ENCODE results near the gene MYBPHL.
A peak's percentile ranks its signal among the peaks of the same experiment; 100 is the strongest.
"Not testable (repeated sequence)": the region's sequence is repeated elsewhere in the genome, so short reads cannot be mapped to it uniquely, and the experiment has no call there.

Gene MYBPHL

GRCh38 chr1:109305991-109306390, 820 bp downstream of the MYBPHL start:
- peak; percentile 43 for DNase-seq

GRCh38 chr1:109304226-109304920, 2.4 kb downstream of the MYBPHL start:
- no peak for DNase-seq

GRCh38 chr1:109301874-109302273, 4.9 kb downstream of the MYBPHL start:
- DNase-seq = no peak

- DNase-seq = no peak
Observed at GRCh38 chr1:109300650-109301151, 6.1 kb downstream of the MYBPHL start.

- DNase-seq = no peak
Observed at GRCh38 chr1:109299558-109300343, 7.1 kb downstream of the MYBPHL start.

- no peak for DNase-seq
Observed at GRCh38 chr1:109298666-109299557, 7.9 kb downstream of the MYBPHL start.

- DNase-seq = no peak
Observed at GRCh38 chr1:109296782-109297181, 10.0 kb downstream of the MYBPHL start.

- DNase-seq = peak; percentile 97
Observed at GRCh38 chr1:109295712-109296415, 10.9 kb downstream of the MYBPHL start.

GRCh38 chr1:109294481-109294880, 12.3 kb downstream of the MYBPHL start:
- DNase-seq = no peak

- DNase-seq = peak; percentile 13
Observed at GRCh38 chr1:109293026-109293425, 13.8 kb downstream of the MYBPHL start.

GRCh38 chr1:109292364-109292763, 14.4 kb downstream of the MYBPHL start:
- no peak for DNase-seq

- DNase-seq = no peak
Observed at GRCh38 chr1:109290998-109291397, 15.8 kb downstream of the MYBPHL start.

GRCh38 chr1:109290137-109290536, 16.7 kb downstream of the MYBPHL start:
- DNase-seq = no peak

- not testable (repeated sequence) for DNase-seq
Observed at GRCh38 chr1:109286762-109287161, 20.0 kb downstream of the MYBPHL start.

- DNase-seq = no peak
Observed at GRCh38 chr1:109283748-109284600, 22.8 kb downstream of the MYBPHL start.

- DNase-seq = peak; percentile 99
Observed at GRCh38 chr1:109282952-109283747, 23.7 kb downstream of the MYBPHL start, which contains the start of gene PSRC1. PSRC1 (minus strand) TSS chr1:109283145.

GRCh38 chr1:109282497-109282951, 24.3 kb downstream of the MYBPHL start:
- no peak for DNase-seq

- DNase-seq = peak; percentile 36
Observed at GRCh38 chr1:109281680-109282496, 24.9 kb downstream of the MYBPHL start.

- DNase-seq = no peak
Observed at GRCh38 chr1:109280862-109281261, 25.9 kb downstream of the MYBPHL start.
